ENCODE data around the gene CHMP2A. TPM values are rescaled to one million over a fixed set of nuclear protein-coding genes. Genes with fewer than 3 reads are reported as not detected.

CHMP2A gene
- total RNA-seq, 1 donor from 2014 or later = 94.6 TPM

DNA sequence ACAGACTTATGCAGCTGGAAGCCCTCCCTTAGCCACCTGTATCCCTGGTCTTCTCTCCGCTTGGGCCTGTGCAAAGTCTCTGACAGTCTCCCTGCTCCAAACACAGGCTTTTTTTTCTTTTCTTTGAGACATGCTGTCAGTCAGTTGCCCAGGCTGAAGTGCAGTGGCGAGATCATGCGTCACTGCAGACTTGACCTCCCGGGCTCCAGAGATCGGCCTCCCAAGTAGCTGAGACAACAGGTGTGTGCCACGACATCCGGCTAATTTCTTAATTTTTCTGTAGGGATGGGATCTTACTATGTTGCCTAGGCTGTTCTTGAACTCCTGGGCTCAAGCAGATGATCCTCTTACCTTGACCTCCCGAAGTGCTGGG, 16.7 kb upstream of the CHMP2A start:
- ATAC-seq = no peak
- DNase-seq (ENCODE audit: low spot score) = peak; percentile 50
- intact Hi-C loops (cut with DNase I) = no loop called here

DNA sequence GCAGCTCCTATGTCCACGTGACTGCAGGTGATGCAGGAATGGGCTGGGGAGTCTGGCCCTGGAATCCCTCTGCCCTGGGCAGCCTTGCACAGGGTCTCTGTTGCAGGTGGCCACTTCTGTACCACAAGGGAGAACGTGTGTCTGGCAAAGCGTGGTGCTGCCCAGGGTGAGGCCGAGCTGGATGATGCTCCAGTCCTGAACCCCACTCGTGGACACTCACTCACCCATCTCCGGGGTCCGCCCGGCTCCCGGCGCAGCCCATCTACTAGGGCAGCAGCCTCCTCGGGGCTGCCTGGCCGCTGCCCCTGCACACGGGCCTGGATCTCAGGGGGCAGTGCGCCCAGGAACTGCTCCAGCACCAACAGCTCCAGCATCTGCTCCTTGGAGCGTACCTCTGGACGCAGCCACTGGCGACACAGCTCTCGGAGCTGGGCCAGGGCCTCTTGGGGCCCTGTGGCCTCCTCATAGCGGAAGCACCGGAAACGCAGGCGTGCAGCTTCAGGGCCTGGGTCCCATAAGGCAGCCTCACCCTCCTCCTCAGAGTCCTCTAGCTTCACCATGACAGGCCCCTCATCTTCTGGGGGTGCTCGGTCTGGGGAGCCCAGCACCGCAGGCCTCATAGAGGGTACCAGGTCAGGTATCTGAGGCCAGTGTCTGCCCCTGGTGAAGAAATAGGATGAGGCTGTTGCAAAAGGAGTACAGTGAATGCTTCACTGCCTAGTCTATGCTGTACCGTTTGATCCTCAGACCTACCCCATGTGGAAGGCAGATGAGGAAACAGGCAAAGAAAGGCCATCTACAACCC, 16.1 kb upstream of the CHMP2A start:
- DNase-seq (ENCODE audit: low spot score) = peak; percentile 61
- intact Hi-C loops (cut with DNase I) = no loop called here
- no peak for ATAC-seq

DNA sequence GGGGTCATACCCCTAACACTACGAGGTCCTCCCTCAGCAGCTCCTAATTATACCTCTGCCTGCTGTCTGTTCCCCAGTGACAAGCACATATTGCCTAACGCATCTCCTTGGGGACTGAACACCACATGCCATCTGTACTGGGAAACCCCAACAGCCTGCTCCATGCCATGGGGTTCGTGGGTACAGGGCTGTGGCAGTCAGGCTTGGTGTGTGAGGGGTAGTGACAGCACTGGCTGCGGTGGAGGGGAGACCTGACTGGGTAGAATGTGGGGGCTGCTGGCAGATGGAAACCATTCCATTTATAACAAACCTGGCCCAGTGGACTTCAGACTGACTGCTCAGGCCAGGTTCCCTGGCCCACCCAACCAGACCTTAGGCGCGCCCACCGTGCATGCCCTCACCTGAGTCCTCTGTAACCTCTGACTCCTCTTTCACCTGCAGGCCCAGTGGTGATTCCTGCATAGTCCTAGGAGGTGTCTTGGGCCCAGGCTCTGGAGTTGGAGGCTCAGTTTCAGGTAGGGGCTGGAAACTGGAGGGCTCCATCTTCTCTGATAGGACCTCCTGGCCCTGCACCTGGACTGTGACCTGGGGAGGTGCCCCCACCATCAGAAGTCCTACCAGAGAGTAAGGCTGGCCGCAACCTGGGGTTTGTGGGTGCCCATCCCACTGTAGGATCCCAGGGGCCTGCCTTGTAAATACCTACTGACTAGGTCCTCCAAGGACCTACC, 15.2 kb upstream of the CHMP2A start:
- DNase-seq (ENCODE audit: low spot score) = peak; percentile 54
- intact Hi-C loops (cut with DNase I) = no loop called here
- no peak for ATAC-seq

DNA sequence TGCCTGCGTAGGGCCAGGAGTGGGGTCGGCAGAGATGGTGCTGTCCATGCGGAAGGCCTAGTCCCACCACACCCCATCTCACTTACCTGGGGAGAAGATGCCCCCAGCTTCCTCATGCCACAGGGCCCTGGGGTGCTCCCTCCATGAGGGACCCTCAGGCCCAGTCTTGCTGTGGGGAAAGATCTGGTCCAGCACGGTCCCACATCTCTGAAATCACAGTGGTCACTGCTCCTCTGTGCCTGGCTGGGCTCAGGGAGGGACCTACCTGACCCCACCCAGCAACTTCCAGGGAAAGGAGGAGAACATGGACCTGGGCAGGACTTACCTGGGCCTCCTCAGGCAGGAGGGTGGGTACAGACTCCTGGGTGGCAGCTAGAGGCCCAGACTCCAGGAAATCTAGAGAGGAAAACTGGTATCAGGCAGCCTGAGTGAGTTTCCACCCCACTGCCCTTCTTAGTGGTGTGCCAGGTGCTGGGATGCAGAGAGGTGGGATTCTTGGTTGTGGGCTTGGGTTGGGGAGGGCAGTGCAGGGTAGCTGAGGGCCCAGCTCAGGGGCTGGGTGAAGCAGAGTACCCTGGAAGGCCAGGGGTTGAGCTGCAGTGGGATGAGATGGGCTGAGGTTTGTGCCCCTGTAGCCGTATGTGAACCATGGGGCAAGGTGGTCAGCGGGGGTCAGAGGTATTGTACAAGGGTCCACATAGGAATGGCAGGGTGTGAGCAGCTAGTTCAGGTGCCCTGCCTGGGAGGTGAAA, 14.5 kb upstream of the CHMP2A start:
- DNase-seq (ENCODE audit: low spot score) (peak; percentile 52), ATAC-seq (no peak)
- intact Hi-C loops (cut with DNase I) = no loop called here

DNA sequence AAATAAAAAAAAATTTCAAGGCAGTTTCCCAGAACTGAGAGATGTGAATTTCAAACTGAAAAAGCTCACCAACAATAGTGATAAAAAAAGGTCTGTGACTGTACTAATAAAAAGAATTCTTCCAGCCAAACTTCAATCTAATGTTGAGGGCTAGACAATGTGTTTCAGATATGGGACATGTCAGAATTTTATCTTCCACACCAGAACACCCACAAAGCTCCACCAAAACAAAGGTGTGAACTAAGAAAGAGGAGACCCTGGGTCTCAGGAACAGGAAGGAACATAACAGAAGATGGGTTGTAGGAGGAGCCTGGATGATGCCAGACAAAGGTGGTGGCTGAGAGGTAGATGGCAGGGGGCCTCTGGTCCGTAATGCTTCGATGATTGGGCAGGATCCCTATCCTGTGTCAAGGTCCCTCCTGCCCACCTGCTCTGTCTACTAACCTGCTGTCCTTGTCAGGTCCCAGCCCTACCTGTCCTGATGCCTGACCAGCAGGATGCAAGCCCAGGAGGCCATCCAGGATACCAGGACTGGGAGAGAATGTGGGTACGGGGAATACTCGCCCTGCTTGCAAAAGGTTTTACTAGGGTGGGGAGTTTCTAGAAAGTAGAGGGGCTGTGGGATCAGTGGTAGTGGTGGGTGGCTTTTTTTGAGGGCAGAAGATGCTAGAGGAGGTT, 13.7 kb upstream of the CHMP2A start:
- no peak for ATAC-seq
- DNase-seq (ENCODE audit: low spot score) = peak; percentile 39

DNA sequence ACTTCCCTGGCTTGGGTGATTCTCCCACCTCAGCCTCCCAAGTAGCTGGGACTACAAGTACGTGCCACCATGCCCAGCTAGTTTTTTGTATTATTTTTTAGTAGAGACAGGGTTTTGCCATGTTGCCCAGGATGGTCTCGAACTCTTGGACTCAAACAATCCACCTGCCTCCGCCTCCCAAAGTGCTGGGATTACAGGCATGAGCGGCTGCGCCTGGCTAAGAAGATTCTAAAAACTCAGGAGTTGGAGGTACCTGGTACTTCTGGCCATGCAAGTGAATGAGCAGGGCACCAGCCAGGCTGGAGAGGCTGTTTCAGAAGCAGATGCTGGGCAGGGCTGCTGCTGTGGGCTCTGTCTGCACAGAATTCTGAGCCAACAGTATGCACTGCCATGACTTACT, 12.1 kb upstream of the CHMP2A start:
- ATAC-seq = no peak
- intact Hi-C loops (cut with DNase I) = no loop called here
- DNase-seq (ENCODE audit: low spot score) = peak; percentile 42

More for the DNA sequence above, 13.7 kb upstream of the CHMP2A start:
- intact Hi-C loops (cut with DNase I) = no loop called here

DNA sequence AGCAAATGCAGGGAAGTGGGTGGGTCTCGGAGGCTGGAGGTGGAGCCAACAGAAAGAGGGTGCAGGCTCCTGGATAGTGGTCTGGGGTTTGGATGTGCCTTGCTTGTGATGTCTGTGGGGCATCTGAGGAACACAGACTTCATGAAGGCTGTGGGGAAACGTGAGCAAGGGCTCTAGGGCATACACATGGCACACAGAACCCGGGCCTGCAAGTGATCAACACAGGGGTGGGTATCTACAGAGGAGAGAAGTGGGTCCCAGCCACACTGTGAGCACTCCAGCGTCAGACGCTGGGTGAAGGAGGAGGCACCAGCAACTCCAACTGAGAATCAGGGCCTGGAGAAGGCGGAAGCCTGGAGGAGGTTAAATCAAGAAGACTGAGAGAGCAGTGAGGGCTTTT, 8.9 kb upstream of the CHMP2A start:
- DNase-seq (ENCODE audit: low spot score) (peak; percentile 56), ATAC-seq (no peak)
- intact Hi-C loops (cut with DNase I) = no loop called here

DNA sequence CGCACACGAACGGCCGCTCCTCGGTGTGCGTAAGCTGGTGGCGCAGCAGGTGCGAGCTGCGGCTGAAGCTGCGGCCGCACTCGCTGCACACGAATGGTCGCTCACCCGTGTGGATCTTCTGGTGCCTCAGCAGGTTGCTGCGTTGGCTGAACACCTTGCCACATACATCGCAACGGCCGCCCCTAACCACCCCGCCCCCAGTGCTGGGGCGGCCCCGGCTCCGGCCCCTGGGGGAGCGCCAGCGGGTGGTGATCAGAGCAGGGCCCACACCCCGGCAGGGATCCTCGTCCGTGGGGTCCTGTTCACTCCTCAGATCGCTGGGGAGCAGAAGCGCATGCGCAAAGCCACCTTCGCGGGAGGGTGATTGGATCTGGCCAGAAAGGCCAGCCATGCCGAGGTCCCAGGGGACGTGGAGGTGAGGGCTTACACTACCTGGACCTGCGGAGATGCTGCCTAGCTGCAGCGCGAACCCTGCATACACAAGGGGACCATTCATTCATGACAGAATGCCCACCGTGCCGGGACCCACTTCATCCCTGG, 8.2 kb upstream of the CHMP2A start:
- intact Hi-C loops (cut with DNase I) = no loop called here
- peak; percentile 74 for DNase-seq (ENCODE audit: low spot score)
- no peak for ATAC-seq

DNA sequence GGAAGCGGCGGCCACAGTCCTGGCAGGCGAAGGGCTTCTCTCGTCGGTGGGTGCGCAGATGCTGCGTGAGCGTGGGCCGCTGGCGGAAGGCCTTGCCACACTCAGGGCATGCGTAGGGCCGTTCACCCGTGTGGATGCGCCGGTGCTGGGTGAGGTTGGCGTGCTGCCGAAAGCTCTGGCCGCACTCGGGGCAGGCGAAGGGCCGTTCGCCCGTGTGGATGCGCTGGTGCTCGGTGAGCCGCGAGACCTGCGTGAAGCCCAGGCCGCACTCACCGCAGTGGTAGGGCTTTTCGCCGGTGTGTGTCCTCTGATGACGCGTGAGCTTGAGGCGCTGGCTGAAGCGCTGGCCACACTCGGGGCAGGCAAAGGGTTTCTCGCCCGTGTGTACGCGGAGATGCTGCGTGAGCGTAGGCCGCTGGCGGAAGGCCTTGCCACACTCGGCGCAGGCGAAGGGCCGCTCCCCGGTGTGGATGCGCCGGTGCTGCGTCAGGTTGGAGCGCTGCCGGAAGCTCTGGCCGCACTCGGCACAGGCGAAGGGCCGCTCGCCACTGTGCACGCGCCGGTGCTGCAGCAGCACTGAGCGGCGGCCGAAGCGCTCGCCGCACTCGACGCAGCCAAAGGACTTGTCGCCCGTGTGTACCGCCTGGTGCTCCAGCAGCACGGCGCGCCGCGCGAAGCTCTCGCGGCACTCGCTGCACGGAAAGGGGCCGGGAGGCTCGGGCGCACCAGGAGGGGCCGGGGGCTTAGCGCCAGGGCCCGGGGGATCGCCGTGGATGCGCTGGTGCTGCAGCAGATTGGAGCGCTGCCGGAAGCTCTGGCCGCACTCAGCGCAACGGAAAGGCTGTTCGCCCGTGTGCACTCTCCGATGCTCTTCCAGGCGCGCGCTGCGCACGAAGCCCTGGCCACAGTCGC, 7.5 kb upstream of the CHMP2A start:
- ATAC-seq (no peak), DNase-seq (ENCODE audit: low spot score) (peak; percentile 73)
- intact Hi-C loops (cut with DNase I) = no loop called here

DNA sequence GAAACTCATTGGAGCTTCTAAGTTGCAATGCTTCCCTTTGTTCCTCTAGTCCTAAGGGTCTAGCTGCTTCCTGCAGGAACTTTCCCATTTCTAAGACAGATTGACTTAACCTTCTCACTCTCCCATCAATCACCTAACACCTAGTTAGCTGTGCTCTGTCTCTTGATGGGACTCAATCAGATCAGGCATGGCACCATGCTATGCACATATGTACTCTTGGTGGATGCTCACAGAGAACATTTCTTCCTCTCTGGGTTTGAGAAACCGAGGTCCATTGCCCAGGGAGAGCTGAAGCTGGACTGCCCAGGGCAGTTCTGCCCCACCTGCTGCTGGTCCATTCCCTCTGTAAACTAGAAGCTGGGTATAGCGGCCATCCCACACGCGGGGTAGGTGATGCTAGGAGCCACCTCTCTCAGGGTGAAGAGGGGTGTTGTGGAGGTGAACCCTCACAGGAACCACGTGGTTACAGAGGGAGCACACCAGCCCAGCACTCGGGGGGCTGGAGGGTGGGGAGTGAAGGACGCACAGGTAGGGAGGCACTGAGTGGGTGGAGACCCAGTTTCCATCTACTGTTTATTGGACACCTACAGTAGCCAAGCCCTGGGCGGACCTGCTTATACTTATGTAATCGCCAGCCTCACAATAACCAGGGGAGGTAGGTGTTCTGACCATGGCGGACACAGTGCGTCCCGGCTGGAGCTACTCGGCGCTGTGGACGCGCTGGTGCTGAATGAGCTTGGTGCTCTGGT, 6.6 kb upstream of the CHMP2A start:
- no peak for DNase-seq (ENCODE audit: low spot score)
- intact Hi-C loops (cut with DNase I) = no loop called here
- no peak for ATAC-seq

DNA sequence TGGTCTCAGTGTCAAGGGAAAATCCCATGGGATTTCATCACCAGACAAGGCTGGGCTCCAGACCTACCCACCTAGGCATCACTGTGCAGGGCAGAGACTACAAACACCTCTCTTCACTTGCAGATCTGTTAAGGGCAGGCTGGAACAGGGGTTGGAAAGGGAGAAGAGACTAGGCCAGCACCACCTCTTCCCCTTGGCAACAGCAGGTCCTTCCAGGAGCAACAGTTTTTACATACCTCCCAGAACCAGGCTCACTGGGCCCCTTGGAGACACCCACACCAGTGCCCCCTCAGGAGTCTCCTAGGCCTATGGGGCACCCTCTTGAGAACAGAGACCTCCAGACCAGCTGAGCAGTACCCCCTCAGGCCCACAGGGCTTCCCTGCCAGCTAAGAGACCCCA, 6.0 kb upstream of the CHMP2A start:
- no peak for ATAC-seq
- no peak for DNase-seq (ENCODE audit: low spot score)

DNA sequence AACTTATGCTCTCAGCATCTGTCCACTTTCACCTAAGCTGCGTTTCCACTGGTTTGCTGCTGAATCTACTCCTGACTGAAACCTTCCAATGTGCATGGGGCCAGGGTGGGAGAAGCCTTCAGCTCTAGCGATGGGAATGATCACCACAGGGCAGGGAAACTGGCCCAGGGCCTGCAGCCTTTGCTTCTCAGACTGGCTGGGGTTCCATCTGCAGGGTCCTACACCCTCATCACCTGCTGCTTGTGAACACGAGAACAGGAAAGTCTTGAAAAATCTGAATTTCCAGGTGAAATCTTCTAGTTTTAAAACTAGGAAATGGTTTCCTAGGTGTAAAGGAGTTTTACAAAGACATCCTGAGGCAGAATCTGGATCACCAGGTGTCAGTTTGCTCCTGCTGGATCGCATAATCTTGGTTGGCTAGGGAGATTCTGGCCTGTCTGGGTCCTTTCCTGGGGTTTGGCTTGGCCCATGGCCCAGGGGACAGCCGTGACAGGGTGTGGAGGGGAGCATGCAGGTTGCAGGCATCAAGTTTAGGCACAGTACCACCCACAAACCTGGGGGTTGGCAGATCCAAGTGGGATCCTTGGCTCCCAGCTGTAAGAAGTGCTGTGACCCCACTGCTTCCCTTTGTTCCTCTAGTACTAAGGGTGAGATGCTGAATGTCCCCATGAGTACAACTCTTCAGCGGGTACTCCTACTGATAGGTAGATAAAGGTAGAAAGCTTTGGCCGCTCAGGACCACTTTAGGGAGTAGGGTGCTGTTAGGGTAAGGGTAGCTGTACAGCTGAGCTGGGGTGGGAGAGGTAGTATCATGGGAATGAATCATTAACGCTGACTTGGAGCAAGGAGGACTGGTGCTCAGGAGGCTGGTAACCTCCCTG, 5.3 kb upstream of the CHMP2A start:
- DNase-seq (ENCODE audit: low spot score) (no peak), ATAC-seq (no peak)
- intact Hi-C loops (cut with DNase I) = no loop called here

More for the DNA sequence above, 6.0 kb upstream of the CHMP2A start:
- intact Hi-C loops (cut with DNase I) = no loop called here

DNA sequence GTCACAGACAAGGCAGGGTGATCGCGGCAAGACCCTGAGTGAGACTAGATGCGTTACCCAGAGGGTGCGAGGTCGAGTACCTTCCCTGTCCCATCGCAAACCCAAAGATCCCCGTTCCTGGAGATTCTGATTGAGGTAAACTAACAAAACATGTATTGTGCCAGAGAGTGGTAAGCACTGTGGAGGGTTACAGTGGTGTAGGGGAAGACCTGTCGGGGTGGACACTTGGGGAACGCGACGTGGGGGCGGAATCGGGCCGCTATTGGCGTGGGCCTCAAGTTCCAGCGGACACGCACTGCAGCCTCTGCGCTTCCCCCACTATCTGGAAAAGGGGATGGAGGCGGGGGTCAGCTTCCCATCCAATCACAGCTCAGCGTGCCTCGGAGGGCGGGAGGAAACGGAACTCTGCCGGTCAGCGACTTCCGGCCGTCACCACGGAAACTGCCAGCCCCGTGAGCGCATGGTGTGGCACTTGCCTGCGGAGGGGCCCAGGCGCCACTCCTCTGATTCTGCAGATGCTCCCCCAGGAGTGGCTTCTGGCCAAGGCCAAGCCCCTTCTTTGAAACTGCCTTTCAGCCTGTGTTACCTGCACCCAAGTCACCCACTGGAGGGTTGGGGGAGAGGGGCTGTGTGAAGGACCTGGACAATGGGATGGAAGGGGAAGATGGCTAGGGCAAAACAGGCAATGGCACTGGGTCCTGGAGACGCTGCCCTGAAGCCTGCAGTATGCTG, 4.5 kb upstream of the CHMP2A start:
- intact Hi-C loops (cut with DNase I) = no loop called here
- DNase-seq (ENCODE audit: low spot score) = peak; percentile 95
- peak; percentile 83 for ATAC-seq

DNA sequence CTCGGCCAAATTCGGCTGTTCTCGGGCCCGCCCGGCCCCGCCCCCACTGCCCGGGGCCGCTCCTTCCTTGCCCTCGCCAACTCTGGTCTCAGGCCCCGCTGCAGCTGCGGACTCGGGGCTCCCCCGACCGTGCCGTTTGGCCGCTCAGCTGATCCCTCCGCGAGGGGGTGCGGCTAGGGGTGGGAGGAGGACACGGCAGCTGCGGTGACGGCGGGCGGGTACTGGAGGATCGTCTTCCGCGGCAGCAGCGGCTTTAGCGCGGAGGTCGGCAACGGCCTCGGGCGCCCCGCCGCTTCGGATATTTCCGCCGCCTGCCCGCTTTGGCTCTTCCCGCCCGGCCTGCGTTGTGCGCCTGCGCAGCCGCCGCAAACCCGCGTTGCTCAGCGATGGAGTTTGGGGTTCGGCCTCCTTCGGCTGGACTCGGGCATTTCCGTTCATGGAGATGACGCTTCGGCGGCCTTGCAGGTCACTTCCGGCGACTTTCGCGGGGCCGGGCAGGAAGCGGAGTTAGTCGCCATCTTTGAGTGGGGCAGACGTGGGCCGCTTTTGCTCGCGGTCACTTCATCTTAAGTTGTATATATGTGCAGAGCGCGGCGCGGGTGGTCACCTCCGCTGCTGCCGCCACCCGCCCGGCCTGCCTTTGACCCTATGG, 3.8 kb upstream of the CHMP2A start:
- intact Hi-C loops (cut with DNase I) = no loop called here
- DNase-seq (ENCODE audit: low spot score) (peak; percentile 100), ATAC-seq (peak; percentile 89)

DNA sequence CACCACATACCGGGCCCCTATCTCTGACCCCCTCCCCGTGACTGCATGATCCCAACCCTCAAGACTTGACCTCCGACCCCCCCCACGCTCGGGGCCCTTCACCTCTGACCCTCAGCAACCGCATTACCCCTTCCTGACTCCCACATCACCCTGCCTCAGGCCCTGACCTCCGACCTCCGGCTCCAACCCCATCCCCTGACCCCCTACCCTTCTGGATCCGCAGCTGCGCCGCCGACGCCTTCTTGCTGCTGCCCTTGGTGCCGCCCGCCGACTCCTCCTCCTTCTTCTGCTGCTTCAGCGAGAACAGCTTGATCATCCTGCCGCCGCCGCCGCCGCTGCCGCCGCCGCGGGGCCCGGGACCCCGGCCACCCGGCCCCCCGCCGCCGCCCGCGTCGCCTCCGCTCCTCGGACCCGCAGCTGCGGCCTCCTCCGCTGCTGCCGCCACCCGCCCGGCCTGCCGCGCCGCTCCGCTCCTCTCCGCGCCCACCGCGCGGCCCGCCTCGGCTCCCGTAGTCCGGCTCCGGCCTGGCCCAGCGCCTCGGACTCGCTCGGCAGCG, 3.2 kb upstream of the CHMP2A start, which contains the start of gene UBE2M:
TSS of gene UBE2M (minus strand) at position 546 of the 557 bp plus-strand sequence. CDS start at position 316, 230 bp downstream.
- peak; percentile 85 for DNase-seq (ENCODE audit: low spot score)
- intact Hi-C loops (cut with DNase I) = no loop called here
- no peak for ATAC-seq

Measured in sciatic nerve (tissue), 2 donors.